ENCODE data around the gene N4BP2L2.

DNA sequence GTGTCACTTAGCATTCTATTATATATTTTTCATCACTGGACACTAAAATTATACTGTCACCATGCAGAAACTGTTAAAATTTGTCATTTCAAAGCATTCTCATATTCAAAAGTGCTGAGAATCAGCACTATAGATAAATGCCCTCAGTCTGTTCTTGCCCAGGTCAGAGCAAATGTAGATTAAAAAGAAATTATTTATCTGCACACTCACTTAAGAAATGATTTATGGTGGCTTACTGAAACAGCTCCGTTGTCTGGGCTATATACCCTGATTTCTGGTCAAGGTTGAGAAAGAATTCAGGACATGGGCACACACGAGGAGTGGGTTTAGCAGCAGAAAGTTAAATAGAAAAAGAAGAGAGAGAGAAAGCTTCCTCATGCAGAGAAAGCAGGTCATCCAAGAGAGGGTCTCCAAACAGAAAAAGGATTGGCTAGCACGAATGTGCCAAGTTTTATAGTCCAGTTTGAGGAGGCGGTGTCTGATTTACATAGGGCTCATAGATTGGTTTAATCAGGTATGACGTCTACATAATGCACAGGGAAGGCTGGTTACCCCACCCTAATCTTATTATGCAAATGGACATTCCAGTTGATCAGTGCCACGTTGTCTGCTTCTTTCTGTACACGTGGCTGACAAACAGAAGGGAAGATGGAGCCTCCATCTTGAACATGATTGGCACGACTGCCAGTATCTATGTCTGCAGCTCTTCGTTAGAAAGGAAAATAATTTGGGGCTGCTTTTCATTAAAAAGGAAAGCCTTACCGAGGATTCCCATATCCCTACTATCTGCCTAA is 63.4 kb downstream of the N4BP2L2 start:
- TF ChIP-seq POLR2AphosphoS5 (IDR thresholded peaks at IDR 0.05) (no peak), CTCF (IDR thresholded peaks at IDR 0.05) (no peak), EP300 (IDR thresholded peaks at IDR 0.05) (no peak), POLR2A (IDR thresholded peaks at IDR 0.05) (no peak)
